Peyer's patch (tissue), 4 donors: ENCODE measurements around the gene NSUN3.

ENCODE experiments used
- CTCF ChIP-seq, 6 experiments: fragments of 450-650 bp in 4 of 6; fragments of 200-600 bp in 2 of 6; sonication (generic) in 1 of 6; IDR thresholded peaks; one replicate each; pipeline ENCODE4 v1.5.1; 2017 to 2019; ENCODE audit warnings: antibody characterized with exemption in 6 of 6, mild to moderate bottlenecking in 3 of 6, moderate library complexity in 1 of 6
- POLR2A ChIP-seq, 2 donors: fragments of 450-650 bp; IDR thresholded peaks; one replicate each; pipeline ENCODE4 v1.5.1; 2017; ENCODE audit warnings: antibody characterized with exemption in 2 of 2, mild to moderate bottlenecking in 2 of 2, moderate library complexity in 2 of 2

DNA sequence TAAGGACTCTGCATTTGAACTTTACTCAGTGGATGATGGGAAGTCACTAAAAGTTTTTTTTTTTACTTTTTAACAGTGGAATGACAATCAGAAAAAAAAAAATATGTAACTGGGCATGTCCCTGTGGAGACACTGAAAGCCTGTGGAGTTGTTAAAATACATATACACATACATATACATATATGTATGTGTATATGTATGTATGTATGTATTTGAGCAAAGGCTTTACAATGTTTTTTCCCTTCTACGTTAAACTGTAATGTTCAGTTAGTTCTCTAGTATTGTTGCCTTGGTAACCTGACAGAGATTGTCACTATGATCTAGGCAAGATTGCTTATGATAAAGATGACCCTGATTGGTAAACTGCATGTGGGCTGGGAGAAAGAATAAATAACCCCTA lies 30.3 kb downstream of the NSUN3 start:
- TF ChIP-seq CTCF (IDR thresholded peaks at IDR 0.05) (no peak), POLR2A (IDR thresholded peaks at IDR 0.05) (no peak)
